GM19193 (cell line): ENCODE data around the gene RFESD.

ENCODE experiments used
- POLR2A ChIP-seq: IDR thresholded peaks from 4 replicates; pipeline ENCODE4 v1.6.1; 2011; ENCODE audit not compliant: insufficient read depth, insufficient read length; ENCODE audit errors: extremely low read depth

RFESD gene

DNA sequence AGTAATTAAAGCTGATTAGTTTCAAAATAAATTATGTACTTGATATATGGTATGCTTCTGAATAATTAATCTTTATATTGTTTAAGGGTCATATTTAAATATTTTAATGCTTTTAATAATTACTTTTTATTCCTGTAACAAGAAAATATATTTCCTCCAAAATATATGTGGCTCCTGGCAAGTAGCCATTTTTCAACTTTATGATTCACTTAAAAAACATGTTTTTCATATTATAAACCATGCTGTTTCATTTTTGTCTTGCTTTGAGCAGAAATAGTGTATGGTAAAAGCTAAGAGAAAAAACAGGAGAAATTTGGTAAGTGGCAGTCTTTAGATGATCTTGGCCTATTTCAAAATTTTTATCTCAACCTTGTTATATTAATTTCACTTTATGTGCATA is 21.6 kb downstream of the RFESD start:
- no peak for TF ChIP-seq POLR2A

DNA sequence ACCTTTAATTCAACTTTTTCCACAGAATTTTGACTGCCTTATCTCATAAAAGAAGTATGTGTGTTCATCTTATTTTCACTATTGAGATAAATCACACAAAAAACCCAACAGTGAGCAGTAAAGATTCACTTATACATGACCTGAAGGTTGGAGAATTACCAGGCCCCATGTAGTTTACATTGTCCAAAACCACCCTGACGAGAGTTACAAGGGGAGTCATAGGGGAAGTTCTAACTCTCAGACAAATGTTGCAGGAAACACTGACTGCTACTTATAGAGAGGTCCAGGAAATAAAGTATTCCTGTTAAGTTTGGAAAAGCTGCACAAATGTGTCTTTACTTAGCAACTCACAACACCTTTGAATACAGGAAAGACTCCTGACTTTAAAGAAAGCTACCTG is 22.2 kb downstream of the RFESD start:
- no peak for TF ChIP-seq POLR2A

DNA sequence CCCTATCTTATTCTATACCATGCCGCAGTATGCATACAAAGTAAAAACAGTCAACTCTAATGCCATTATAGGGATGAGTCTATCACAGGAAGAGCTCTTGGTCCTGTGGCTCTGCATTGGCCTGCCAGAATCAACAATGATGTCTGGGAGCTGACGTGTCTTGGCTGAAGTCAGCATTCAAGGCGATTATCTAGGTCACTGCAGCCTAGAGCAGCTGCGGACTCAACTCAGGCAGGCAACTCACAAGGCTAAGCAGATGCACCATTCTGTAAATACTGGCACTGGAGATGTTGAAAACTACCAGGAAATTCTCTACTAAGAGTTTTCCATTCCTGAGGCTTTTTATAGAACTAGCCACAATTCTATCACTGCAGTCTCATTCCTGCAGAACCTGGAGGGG is 23.0 kb downstream of the RFESD start:
- TF ChIP-seq POLR2A, result no peak

DNA sequence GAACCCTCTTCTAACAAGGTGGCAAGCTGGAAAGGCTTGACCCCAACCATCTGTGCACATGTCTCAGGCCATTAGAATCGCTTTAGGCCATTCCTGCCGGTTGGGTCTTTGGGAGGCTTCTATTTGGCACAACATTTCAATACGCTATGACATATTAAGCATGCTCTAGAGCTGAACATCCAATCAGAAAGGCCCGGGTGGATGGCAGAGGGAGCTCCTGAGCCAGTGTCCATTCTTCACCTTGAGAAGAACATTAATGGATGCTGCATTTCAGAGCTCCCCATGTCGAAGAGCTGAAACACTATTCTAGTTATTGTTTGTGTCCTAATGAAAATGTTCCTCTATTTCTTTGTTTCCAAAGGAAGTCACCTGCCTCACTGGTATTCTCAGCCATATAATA is 23.4 kb downstream of the RFESD start:
- no peak for TF ChIP-seq POLR2A

DNA sequence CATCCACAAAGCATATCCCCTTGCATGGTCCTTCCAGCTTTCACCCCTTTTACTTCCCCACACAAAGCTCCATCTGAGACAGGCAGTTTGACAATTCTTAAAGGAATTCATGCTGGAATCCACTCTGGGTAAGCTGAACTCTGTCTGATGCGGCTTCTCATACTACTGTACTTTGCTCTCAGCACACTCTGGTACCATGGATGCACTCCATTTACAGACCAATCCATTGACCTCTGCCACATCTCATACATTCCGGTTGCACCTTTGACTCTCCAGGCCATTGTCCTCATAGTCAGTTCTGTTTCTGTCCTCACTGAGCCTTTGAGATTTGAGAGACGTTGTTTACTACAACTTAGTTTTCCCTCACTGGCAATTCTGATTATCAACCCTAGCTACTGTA is 24.0 kb downstream of the RFESD start:
- no peak for TF ChIP-seq POLR2A

DNA sequence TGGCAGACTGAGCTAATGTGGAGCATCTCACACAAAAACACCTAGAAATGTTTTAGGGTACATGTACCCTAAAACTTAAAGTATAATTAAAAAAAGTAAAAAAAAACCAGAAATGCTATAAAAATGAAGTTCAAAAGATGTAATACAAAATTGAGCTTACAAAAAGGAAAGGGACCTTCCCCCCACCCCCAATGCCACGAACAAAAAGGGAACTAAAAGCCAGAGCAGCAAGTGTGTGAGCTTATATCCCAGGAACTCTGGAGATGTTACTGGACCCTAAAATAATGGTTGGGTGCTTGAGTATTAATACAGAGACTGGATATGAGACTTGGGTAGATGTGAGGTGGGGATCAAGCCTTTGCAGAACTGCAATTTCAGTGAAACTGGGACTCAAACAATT is 25.2 kb downstream of the RFESD start:
- no peak for TF ChIP-seq POLR2A

DNA sequence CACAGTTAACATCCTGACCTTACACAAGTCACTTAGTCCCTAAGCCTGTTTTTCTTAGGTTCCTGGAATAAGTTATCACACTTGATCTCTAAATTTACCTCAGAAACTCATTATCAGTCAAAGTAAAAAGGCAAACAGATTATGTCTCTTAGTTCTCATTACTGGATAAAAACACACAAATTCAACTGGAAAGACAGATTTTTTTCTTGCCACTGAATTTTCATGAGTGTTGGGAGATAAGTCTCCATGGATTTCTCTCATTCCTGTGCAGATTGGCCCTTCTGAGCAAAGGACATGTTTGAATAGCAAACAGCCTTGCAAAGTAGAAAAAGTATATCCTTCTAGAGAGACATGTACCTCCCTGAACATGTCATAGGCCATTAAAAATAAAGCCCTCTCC is 26.1 kb downstream of the RFESD start:
- no peak for TF ChIP-seq POLR2A

DNA sequence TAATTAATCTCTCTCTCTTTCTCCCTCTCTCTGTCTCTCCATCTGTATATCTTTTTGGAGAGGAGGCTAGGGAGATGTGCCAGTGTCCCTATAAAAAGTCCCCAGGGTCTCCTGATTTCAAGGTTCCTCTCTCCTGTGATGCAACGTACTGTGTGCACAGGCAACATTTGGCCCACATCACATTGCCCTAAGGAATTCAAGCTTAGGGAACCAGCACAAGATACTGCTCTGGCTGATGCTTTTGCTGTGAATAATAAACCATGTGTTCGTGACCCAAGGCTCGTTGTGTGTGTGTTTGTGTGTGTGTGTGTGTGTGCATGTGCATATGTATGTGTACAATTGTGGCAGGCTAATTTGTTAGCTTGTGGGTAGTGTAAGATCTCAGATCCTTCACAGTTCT is 26.5 kb downstream of the RFESD start:
- no peak for TF ChIP-seq POLR2A

DNA sequence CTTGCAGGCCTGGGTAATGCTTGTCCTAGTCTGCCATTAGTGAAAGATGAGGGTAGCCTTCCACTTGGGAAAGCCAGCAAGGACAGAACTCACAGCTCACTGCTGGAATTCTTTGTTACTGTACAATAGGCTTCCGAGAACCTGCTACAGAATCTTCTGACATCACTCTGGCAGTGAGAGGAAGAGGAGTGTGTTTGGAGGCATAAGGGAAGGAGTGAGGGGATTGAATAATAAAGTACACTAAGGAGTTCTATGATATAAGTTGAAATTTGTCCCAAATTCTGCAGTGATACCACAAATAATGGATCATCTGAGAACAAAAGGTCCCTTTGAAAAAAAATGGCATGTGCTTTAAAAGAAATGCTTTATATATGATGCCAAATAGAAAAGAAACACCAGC is 36.3 kb downstream of the RFESD start, which contains the start of gene SPATA9:
Gene SPATA9 (minus strand): TSS at position 101 of the 400 bp plus-strand sequence. CDS start 137 bp downstream, outside the sequence.
- no peak for TF ChIP-seq POLR2A

DNA sequence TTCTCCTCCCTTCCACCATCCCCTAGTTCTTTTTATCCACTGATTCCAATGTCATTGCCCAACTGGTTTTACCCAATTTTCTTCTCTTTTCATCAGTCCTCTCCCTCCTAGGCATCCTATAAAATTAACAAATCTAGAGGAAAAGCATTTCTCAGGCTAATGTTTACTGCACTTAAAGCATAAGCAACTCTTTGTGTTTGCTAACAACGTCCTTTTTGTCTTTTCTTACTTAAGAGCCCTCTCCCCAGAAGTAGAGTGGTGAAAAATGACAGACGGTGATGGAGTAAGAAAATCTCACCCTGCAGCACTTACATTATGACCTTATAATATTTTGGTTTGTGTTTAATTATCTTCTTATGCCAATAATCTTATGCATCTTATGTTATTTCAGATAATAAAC is 37.8 kb downstream of the RFESD start:
- no peak for TF ChIP-seq POLR2A

DNA sequence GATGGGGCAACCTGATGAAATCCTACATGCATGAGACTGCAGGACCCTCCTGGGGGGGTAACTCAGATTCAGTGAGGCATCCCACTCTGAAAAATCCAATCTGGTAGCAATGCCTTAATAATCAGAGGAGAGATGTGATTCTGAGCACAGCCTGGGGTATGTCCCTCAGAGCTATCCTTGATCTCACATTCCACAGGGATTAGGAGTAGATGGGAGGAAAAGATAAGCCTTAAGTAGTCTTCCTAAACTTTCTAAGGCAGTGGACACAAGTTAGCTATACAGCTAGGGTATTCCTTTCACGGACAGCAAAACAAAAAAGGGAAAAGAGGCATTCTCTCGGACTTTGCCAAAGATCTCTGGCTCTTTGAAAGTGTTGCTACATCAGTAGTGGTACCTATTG is 40.1 kb downstream of the RFESD start:
- TF ChIP-seq POLR2A, result no peak

DNA sequence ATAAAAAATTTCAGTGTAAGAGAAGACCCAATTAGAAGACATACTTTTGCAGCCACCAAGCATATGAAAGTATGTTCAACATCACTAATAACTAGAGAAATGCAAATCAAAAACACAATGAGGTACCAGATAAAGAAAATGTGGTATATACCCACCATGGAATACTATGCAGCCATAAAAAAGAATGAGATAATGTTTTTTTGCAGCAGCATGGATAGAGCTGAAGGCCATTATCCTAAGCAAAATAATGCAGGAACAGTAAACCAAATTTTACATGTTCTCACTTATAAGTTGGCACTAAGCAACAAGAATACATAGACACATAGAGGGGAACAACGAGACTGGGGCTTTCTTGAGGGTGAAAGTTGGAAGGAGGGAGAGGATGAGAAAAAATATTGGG is 43.1 kb downstream of the RFESD start:
- TF ChIP-seq POLR2A, result no peak

DNA sequence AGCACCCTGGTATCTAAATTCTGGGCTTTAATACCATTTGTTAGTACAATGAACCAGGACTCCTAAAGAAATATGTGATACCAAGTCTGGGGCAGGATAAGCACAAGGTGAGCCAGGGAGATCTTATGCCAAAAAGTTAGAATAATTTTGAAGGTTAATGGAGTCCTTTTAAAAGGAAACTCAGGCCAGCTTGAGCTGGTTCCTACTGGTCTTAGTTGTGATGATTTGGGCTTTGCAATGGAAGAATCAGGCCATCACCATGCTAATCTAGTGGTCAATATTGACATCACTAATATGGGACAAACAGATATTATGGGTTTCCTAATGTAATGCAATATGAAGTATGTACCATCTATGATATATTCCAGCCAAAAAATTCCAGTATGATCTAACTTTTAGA is 43.8 kb downstream of the RFESD start:
- no peak for TF ChIP-seq POLR2A

DNA sequence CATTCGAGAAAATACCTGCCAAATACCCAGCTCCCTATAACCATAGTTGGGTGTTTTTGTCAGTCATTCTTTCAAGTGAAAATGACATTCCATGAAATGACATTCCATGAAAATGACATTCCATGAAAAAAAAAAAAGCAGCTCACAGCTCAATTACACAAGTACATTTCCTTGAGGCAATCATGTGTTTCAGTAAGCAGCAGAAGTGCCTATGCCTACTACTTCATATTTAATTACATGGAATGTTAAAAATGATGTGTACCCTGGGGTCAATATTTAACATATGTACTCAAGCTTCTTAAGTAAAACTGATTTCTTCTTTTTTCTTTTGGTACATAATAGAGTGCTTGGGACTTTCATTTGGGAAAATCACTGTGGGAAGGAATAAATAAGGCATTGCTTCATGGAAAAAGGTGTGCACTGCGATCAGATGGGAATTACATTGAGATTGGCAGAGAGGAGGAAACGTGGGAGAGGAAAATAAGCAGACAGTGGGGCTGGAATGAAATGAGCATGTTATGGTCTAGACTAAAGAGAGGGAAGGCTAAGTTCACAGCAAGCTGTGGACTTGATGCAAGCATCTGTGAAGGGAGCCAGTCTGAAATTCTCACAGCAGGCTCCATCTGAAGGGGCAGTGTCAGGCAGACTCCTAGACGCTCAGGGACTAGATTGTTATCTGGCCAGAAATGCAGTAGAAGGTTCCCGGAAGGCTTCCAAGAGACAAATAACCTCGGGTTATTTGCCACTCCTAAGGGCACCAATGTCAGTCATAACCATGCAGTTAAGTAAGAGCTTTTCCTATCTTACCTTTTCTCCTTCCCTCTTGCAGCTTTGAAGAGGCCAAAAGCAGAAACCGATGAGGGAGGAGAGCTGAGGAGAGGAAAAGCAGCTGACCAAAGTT is 51.5 kb downstream of the RFESD start:
- TF ChIP-seq POLR2A, result no peak

DNA sequence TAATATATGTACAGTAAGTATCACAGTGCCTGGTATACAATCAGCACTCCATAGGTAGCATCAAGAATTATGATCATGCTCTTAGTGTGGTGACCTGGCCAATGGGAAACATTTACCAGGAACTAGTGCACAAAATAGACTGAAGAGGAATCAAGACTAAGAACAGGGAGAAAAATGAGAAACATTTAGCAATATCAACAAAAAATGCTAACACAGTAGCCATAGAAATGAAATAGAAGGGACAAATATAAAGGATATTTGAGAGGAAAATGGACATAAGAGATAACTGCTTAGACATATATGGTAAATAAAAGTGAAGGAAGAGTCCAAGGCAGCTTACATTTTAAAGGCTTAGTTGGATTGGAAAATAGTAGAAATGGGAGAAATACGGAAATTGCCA is 52.8 kb downstream of the RFESD start:
- TF ChIP-seq POLR2A, result no peak

DNA sequence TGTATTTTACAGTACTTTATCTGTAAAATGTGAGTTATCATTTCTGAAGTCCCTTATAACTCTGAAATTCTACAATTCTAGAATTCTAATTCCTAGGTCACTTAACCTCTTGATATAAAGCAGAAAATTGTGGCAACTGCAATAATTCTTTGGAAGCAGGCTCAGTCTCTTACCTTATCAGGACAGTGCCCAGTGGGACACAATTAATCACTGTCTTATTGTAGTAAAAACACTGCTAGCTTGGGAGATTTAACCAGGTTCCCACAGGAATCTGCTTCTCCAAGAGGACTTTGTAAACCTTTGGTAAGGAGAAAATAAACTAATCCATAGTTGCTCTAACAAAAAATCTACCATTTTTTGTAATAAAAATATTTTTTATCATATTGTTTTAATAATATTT is 54.5 kb downstream of the RFESD start:
- TF ChIP-seq POLR2A, result no peak
